Anterior cingulate cortex (tissue), 58 donors: ENCODE results near the gene VSTM4.
A peak's percentile ranks its signal among the peaks of the same experiment; 100 is the strongest.

Source experiments
- DNase-seq, 58 donors: peaks; one replicate each; lab custom pipeline; 2025; lab: John Stamatoyannopoulos, UW

The VSTM4 gene

GRCh38 chr10:48983648-48984351 lies 131.5 kb downstream of the VSTM4 start:
- DNase-seq, result no peak

- DNase-seq, result no peak
Observed at GRCh38 chr10:48982584-48982983, 132.7 kb downstream of the VSTM4 start.

GRCh38 chr10:48981310-48981907 lies 133.9 kb downstream of the VSTM4 start:
- peak in 32 of 58 donors; percentile 5 to 51 (median 18) for DNase-seq

GRCh38 chr10:48978318-48978717 lies 137.0 kb downstream of the VSTM4 start:
- no peak for DNase-seq

GRCh38 chr10:48976196-48976595 lies 139.1 kb downstream of the VSTM4 start:
- DNase-seq, result peak in 3 of 58 donors; percentile 5 to 12 (median 6)

- no peak for DNase-seq
Observed at GRCh38 chr10:48974510-48975156, 140.7 kb downstream of the VSTM4 start.

GRCh38 chr10:48973065-48973464 lies 142.3 kb downstream of the VSTM4 start:
- DNase-seq, result no peak

GRCh38 chr10:48970654-48971053 lies 144.7 kb downstream of the VSTM4 start:
- no peak for DNase-seq

GRCh38 chr10:48970046-48970445 lies 145.3 kb downstream of the VSTM4 start:
- no peak for DNase-seq

- DNase-seq, result no peak
Observed at GRCh38 chr10:48968036-48968435, 147.3 kb downstream of the VSTM4 start.

- no peak for DNase-seq
Observed at GRCh38 chr10:48965460-48965859, 149.9 kb downstream of the VSTM4 start.
